Measurements from ENCODE around the gene CCDC6.

DNA sequence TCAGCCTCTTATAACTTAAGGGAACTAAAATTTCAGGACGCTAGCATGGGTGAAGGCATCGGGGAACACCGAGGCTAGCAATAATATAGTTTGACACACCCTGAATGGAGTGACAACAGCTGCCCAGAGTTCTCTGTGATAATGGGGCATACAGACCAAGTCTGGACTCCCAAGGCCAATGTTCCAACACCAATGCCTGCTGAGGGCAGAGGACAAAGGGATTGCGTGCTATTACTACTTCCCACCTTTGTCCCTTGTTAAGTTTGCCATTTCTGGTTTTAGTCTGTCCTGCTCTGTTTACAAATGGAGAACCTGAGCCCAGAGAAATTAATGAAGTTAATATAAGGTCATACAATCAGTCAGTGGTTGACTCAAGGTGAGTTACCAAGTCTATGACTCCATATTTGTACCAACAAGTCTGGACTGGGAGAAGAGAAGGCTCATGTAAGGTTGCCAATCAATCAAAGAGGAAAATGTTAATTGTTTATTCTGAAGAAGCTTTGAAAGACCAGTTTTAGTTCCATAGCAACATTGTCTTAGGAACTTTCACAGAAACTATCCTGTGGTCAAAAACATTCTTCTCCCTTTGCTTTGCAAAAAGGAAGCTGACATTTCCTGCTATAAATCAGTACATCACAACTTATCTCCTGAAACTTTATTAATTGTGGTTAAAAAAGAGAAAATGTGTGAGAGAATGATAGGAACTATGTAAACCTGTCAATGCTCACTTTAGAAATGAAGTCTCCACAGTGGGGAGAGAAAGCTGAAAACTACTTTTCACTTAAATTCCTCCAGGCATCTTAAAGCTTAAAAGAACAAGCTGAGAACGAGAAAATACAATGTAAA is 74.5 kb downstream of the CCDC6 start:
- TF ChIP-seq CTCF (IDR thresholded peaks at IDR 0.05) (no peak), CHD2 (IDR thresholded peaks at IDR 0.05; ENCODE audit: low read length, partially characterized antibody) (no peak), RFX5 (IDR thresholded peaks at IDR 0.05) (no peak), NFE2L2 (conservative IDR thresholded peaks at IDR 0.05; ENCODE audit: low read length) (no peak), EP300 (IDR thresholded peaks at IDR 0.05) (no peak), MAFK (IDR thresholded peaks at IDR 0.05; ENCODE audit: partially characterized antibody) (no peak)

Measured in A549 (cell line).